Calu3 (cell line): Measurements from ENCODE around the gene ZG16. TPM values are rescaled to one million over a fixed set of nuclear protein-coding genes. Genes with fewer than 3 reads are reported as not detected.
"Not testable (repeated sequence)": the region's sequence is repeated elsewhere in the genome, so short reads cannot be mapped to it uniquely, and the experiment has no call there.

Source experiments
- BruUV-seq: library from RNA; stranded (reverse); fragments of 400-500 nt; replicated peaks from 2 replicates; lab custom pipeline; 2021; lab: Mats Ljungman, UMichigan
- CTCF ChIA-PET: fragments of 300-600 bp; sonication (Branson Sonifier 250); formaldehyde crosslinking; loops from one replicate; lab custom pipeline; 2022; ENCODE audit warnings: antibody characterized with exemption; lab: Charles Lee
- DNase-seq: peaks from one replicate; pipeline ENCODE4 v3.0.0; 2022
- H3K27ac Mint-ChIP-seq: one replicate; pipeline ENCODE4 v1.8.0; 2022; ENCODE audit warnings: mixed read lengths; ENCODE audit not compliant: unreplicated experiment
- H3K27me3 Mint-ChIP-seq: one replicate; pipeline ENCODE4 v1.8.0; 2022; ENCODE audit warnings: mixed read lengths; ENCODE audit not compliant: unreplicated experiment
- H3K36me3 Mint-ChIP-seq: one replicate; pipeline ENCODE4 v1.8.0; 2022; ENCODE audit warnings: mild to moderate bottlenecking, moderate library complexity, mixed read lengths; ENCODE audit not compliant: insufficient read depth, unreplicated experiment
- H3K4me1 Mint-ChIP-seq: one replicate; pipeline ENCODE4 v1.8.0; 2022; ENCODE audit warnings: mild to moderate bottlenecking, low read depth, mixed read lengths; ENCODE audit not compliant: unreplicated experiment
- H3K4me3 Mint-ChIP-seq: one replicate; pipeline ENCODE4 v1.8.0; 2022; ENCODE audit warnings: mild to moderate bottlenecking, low read depth, moderate library complexity, mixed read lengths; ENCODE audit not compliant: unreplicated experiment
- H3K9me3 Mint-ChIP-seq: one replicate; pipeline ENCODE4 v1.8.0; 2022; ENCODE audit warnings: low read depth, mixed read lengths; ENCODE audit not compliant: unreplicated experiment
- intact Hi-C: fragments of 100-400 bp; cut with micrococcal nuclease; formaldehyde crosslinking; loops from one replicate; pipeline ENCODE4 v1.10.0; 2022; ENCODE audit not compliant: unreplicated experiment
- total RNA-seq: library from RNA; stranded (reverse); gene quantifications from 2 replicates; pipeline ENCODE4 v1.2.3, GENCODE V29; 2022
- TF ChIP-seq, protein P1 (sequence below): fragments of 200-600 bp; IDR thresholded peaks from one replicate; pipeline ENCODE4 v1.8.0; 2022; ENCODE audit warnings: antibody characterized with exemption; ENCODE audit not compliant: unreplicated experiment

Gene ZG16
- total RNA-seq, 1 experiment from 2014 or later = not detected

DNA sequence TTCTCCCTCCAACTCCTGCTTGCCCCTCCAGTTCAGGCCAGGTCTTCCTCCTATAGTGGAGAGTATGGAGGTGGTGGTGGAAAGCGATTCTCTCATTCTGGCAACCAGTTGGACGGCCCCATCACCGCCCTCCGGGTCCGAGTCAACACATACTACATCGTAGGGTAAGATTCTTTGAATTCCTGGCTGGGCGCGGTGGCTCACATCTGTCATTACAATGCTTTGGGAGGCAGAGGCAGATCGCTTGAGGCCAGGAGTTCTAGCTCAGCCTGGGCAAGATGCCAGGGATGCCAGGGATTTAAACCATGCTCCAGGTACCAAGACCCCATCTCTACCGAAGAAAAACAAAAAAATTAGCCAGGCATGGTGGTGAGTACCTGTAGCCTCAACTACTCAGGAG lies 1.4 kb downstream of the ZG16 start:
- CTCF ChIA-PET = interaction anchor here (0.6 kb wide), 1 partner anchor 1220 kb away, joined by 3 read pairs; no protein-coding TSS in a partner anchor
- peaks cover 53% of the 10 kb centered on the region for H3K4me1 Mint-ChIP-seq
- BruUV-seq = no TSS peak
- peak; percentile 49 for DNase-seq
- TF ChIP-seq, protein P1, sequence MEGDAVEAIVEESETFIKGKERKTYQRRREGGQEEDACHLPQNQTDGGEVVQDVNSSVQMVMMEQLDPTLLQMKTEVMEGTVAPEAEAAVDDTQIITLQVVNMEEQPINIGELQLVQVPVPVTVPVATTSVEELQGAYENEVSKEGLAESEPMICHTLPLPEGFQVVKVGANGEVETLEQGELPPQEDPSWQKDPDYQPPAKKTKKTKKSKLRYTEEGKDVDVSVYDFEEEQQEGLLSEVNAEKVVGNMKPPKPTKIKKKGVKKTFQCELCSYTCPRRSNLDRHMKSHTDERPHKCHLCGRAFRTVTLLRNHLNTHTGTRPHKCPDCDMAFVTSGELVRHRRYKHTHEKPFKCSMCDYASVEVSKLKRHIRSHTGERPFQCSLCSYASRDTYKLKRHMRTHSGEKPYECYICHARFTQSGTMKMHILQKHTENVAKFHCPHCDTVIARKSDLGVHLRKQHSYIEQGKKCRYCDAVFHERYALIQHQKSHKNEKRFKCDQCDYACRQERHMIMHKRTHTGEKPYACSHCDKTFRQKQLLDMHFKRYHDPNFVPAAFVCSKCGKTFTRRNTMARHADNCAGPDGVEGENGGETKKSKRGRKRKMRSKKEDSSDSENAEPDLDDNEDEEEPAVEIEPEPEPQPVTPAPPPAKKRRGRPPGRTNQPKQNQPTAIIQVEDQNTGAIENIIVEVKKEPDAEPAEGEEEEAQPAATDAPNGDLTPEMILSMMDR = no peak
- H3K4me3 Mint-ChIP-seq = no peak overlapping the region
- H3K9me3 Mint-ChIP-seq = no peaks in the 10 kb centered on the region
- H3K27me3 Mint-ChIP-seq = peaks cover 14% of the 10 kb centered on the region
- H3K36me3 Mint-ChIP-seq = no peaks in the 10 kb centered on the region
- no peak overlapping the region for H3K27ac Mint-ChIP-seq
- intact Hi-C loops = no loop called here

- BruUV-seq, H3K4me3 Mint-ChIP-seq, intact Hi-C loops, H3K27me3 Mint-ChIP-seq, H3K36me3 Mint-ChIP-seq, H3K9me3 Mint-ChIP-seq, H3K27ac Mint-ChIP-seq: not testable (repeated sequence)
- DNase-seq = peak; percentile 53
- CTCF ChIA-PET = interaction anchor here (0.6 to 1.4 kb wide), 3 partner anchors 15 to 249 kb away, joined by 3 to 5 read pairs (median 4); no protein-coding TSS in a partner anchor
- peaks cover 33% of the 10 kb centered on the region for H3K4me1 Mint-ChIP-seq
These were observed 5.3 kb downstream of the ZG16 start for GRCh38 chr16:29783094-29783953.

- Mint-ChIP-seq H3K4me1 (peaks cover 25% of the 10 kb centered on the region), H3K27me3 (no peaks in the 10 kb centered on the region), H3K36me3 (no peaks in the 10 kb centered on the region), H3K9me3 (no peaks in the 10 kb centered on the region), H3K4me3 (no peak overlapping the region), H3K27ac (no peak overlapping the region)
- no peak for DNase-seq
- TF ChIP-seq, protein P1 = no peak
- intact Hi-C loops = no loop called here
- CTCF ChIA-PET = interaction anchor here (0.6 to 1.4 kb wide), 5 partner anchors 16 to 248 kb away, joined by 3 to 5 read pairs (median 4); no protein-coding TSS in a partner anchor
- BruUV-seq = no TSS peak
These were observed 6.1 kb downstream of the ZG16 start for GRCh38 chr16:29784157-29784556.

- peak; percentile 72 for DNase-seq
- BruUV-seq = no TSS peak
- CTCF ChIA-PET = interaction anchor here (0.9 to 1.4 kb wide), 3 partner anchors 17 to 84 kb away, joined by 3 to 5 read pairs (median 4); no protein-coding TSS in a partner anchor
- H3K4me1 Mint-ChIP-seq = peaks cover 22% of the 10 kb centered on the region
- intact Hi-C loops = no loop called here
- no peaks in the 10 kb centered on the region for H3K9me3 Mint-ChIP-seq
- TF ChIP-seq, protein P1 = peak; percentile 76
- no peak overlapping the region for H3K27ac Mint-ChIP-seq
- peak overlapping the region; percentile 24 for H3K4me3 Mint-ChIP-seq
- H3K36me3 Mint-ChIP-seq = peaks cover 3% of the 10 kb centered on the region
- H3K27me3 Mint-ChIP-seq = no peaks in the 10 kb centered on the region
These were observed 6.9 kb downstream of the ZG16 start for GRCh38 chr16:29784901-29785500.

GRCh38 chr16:29787155-29787554 lies 9.1 kb downstream of the ZG16 start:
- DNase-seq, H3K27ac Mint-ChIP-seq, H3K9me3 Mint-ChIP-seq, intact Hi-C loops, BruUV-seq, H3K27me3 Mint-ChIP-seq, H3K4me3 Mint-ChIP-seq: not testable (repeated sequence)
- CTCF ChIA-PET = interaction anchor here (0.6 kb wide), 2 partner anchors 15 to 51 kb away, joined by 3 to 4 read pairs; no protein-coding TSS in a partner anchor
- H3K4me1 Mint-ChIP-seq = peaks cover 24% of the 10 kb centered on the region
- H3K36me3 Mint-ChIP-seq = peaks cover 24% of the 10 kb centered on the region
